GM18873 (cell line): ENCODE data around the gene PER1.

ENCODE experiments used
- ATAC-seq: cut with Tn5 transposase; IDR thresholded peaks from one replicate; pipeline ENCODE4 v1.9.1; 2021; ENCODE audit warnings: mild to moderate bottlenecking, moderate library complexity, moderate number of reproducible peaks; ENCODE audit not compliant: unreplicated experiment, low FRiP score

The PER1 gene

DNA sequence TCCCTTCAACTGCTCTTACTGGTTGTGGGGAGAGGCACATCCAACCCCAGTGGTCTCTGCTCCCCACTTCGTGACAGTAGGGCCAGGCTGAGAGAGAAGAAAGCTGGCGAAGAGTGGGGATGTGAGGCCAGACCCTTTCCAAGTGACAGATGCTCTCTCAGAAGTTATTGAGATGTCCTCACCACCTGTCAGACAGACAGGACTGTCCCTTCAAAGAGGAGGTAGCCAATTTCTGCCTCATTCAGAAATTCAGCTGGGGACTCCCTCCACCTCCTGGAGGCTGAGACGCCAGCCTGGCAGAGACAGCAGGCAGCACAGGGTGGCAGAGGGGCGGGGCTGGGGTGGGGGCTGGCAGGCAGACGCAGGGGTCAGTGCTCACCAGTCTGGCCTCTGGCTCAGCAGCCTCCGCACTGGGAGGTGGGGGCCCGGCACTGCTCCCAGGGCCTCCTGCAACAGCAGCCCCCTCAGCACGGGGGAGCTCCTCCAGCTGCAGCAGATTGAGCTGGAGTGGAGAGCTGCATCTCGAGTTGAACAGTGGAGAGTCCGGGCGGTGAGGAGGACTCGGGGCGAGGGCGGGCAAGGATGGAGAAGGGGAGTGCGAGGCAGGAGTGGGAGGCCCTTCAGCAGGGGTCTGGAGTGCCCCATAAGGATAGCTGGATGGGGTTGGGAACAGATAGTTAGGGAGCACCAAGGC is 9.2 kb downstream of the PER1 start:
- ATAC-seq, result no peak

DNA sequence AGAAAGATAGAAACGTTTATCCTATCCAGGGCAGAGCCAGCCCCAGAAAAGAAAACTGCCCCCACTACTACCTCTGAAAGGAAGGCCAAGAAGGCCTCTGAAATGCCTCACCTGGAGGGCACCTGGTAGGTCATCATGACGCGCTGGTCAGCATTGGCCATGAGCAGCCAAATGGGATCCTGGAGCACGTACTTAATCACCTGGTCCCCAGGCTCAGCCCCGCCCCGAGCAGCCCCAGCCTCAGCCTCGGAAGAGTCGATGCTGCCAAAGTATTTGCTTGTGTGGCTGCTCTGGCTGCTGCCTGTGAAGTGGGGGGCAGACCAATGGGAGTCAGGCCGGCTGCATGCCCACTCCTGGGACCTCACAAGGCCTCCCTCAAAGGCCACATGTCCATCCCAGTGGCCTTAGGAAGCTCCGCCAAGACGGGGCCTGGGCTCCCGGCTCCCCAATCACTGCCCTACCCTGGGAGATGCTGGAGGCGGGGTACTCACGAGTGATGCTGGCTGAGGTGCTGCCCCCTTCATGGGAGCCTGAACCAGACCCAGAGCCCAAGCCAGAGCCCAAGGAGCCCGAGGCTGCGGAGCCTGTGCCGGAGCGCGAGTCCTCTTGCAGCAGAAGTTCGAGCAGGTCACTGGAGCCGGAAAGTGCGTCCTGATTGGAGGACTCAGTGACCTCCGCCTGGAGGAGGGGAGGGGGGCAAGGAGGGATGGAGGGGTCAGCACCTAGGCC is 9.9 kb downstream of the PER1 start:
- no peak for ATAC-seq

DNA sequence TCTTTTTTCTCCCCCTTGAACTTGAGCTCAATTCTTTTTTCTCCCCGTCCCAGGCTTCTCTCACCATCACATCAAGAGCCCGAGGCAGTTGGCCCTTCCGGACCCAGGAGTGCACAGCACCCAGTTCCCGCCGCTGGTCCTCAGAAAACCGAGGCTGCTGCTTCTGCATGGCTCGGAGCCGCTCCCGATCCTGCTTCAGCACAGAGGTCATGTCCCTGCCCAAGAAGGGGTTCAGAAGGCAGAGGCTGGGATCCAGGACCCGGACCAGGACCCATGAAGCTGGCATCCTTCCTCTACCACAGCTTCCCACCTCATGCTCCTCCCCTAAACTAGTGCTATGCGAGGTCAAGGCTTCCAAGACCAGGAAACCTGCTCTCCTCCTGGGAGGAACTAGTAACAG is 10.5 kb downstream of the PER1 start:
- no peak for ATAC-seq

DNA sequence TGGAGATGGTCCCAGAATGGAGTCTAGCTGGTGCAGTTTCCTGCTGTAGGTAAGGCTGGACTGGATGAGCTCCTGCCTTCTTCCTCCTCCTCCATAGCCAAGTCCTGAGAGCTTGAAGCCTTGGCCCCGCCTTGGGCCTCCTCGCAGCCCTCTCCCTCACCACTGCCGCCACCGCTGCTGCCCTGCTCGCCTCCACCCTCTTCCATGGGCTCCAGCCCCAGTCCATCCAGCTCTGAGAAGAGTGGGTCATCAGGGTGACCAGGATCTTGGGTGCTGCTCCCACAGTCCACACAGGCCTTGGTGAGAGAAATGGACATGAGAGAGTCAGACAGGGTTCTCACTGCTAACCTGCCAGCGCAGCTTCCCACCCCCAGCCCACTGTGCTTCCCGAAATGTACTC is 11.2 kb downstream of the PER1 start:
- no peak for ATAC-seq

- no peak for ATAC-seq
Observed at GRCh38 chr17:8140065-8141029, 11.9 kb downstream of the PER1 start.

- peak; percentile 55 for ATAC-seq
Observed at GRCh38 chr17:8138672-8139371, 13.4 kb downstream of the PER1 start.

DNA sequence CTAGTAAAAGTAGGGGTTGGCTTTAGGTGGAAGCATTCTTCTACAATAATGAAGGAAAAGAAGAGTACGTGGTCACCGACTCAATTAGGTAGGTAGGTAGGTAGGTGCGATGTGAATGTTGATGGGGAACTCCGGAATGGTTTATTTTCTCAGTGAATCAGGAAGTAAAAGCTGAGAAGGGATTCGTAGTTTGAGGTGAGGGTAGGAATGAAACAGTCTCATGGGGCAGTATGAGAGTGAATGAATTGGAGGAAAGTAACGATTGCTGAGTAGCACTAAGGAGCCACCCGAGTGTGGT is 13.9 kb downstream of the PER1 start:
- no peak for ATAC-seq

GRCh38 chr17:8137645-8138373 is 14.4 kb downstream of the PER1 start:
- ATAC-seq, result no peak

DNA sequence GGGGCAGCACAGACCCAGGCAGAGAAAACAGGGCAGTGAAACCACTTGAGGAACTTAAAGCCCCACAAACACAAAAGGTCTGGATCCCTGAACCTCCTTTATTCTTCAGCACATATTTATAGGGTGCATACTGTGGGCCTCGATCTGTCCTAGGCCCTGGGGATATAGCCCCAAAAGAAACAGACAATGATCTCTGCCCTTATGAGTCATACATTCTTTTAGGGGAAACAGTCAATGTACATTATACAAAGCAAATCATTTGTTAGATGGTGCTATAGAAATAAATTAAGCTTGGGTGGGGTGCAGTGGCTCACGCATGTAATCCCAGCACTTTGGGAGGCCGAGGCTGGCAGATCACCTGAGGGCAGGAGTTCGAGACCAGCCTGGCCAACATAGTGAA is 18.3 kb downstream of the PER1 start:
- no peak for ATAC-seq

GRCh38 chr17:8133399-8133798 is 18.8 kb downstream of the PER1 start:
- no peak for ATAC-seq

- no peak for ATAC-seq
Observed at GRCh38 chr17:8131844-8132441, 20.3 kb downstream of the PER1 start.

- no peak for ATAC-seq
Observed at GRCh38 chr17:8128125-8128784, 23.9 kb downstream of the PER1 start.

GRCh38 chr17:8126491-8127066 is 25.6 kb downstream of the PER1 start:
- no peak for ATAC-seq

- no peak for ATAC-seq
Observed at GRCh38 chr17:8125947-8126490, 26.2 kb downstream of the PER1 start.

- ATAC-seq, result no peak
Observed at GRCh38 chr17:8125154-8125946, 26.9 kb downstream of the PER1 start.

- ATAC-seq, result no peak
Observed at GRCh38 chr17:8124350-8125153, 27.7 kb downstream of the PER1 start.
